Subcutaneous adipose tissue (tissue), 4 donors: ENCODE data around the gene CDCA3. TPM values are rescaled to one million over a fixed set of nuclear protein-coding genes. Genes with fewer than 3 reads are reported as not detected.

ENCODE experiments used
- total RNA-seq, 4 donors: library from RNA; depleted of rRNA; stranded (reverse); fragments of >200 nt; gene quantifications; one replicate each; pipeline ENCODE4 v1.1.0, GENCODE V29; 2016
- TF ChIP-seq, protein P1 (sequence below): fragments of 450-650 bp; IDR thresholded peaks from one replicate; pipeline ENCODE4 v1.5.1; 2016; ENCODE audit warnings: low read depth, mild to moderate bottlenecking, control low read depth, antibody characterized with exemption, moderate library complexity

The CDCA3 gene
- total RNA-seq, 4 donors from 2014 or later: 0.38 to 2.6 (median 1.9) TPM; not detected in 1

DNA sequence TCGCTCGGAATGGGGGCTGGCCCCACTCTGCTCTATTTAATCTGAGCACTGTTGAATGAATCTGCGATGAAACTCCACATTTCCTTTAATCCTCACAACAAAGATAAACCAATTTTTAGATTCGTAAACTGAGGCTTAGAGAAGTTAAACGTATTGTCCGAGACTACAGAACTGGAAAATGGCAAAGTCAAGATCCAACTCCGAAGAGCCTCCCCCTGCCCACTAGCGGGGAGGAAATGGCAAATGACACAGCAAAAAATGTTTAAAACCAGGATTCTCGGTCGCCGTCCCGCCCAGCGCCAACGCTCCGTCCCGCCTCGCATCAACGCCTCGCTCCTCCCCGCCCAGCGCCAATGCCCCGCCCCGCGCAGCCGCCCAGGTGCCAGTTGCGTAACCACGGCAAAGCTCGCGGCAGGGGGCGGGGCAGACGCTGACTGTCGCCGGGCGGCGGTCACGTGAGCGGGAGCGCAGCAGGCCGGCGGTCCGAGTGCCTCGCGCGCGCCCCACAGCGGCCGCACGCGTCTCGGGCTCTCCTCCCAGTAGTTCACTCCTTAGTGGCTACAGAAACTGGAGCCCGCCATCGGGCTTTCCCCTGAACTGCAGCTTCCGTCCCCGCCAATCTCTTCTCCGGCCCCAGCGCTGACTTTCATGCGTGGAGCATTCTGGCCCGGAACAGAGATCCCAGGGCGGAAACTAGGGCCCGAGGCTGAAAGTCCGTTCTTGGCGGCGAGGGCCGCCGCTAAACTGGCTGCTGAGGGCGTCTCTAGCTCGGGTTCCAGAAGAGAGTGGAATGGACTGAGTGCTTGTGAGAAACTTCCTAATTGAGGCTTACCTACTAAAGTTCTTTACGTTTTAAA is 39.9 kb upstream of the CDCA3 start:
- TF ChIP-seq, protein P1, sequence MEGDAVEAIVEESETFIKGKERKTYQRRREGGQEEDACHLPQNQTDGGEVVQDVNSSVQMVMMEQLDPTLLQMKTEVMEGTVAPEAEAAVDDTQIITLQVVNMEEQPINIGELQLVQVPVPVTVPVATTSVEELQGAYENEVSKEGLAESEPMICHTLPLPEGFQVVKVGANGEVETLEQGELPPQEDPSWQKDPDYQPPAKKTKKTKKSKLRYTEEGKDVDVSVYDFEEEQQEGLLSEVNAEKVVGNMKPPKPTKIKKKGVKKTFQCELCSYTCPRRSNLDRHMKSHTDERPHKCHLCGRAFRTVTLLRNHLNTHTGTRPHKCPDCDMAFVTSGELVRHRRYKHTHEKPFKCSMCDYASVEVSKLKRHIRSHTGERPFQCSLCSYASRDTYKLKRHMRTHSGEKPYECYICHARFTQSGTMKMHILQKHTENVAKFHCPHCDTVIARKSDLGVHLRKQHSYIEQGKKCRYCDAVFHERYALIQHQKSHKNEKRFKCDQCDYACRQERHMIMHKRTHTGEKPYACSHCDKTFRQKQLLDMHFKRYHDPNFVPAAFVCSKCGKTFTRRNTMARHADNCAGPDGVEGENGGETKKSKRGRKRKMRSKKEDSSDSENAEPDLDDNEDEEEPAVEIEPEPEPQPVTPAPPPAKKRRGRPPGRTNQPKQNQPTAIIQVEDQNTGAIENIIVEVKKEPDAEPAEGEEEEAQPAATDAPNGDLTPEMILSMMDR: no peak

DNA sequence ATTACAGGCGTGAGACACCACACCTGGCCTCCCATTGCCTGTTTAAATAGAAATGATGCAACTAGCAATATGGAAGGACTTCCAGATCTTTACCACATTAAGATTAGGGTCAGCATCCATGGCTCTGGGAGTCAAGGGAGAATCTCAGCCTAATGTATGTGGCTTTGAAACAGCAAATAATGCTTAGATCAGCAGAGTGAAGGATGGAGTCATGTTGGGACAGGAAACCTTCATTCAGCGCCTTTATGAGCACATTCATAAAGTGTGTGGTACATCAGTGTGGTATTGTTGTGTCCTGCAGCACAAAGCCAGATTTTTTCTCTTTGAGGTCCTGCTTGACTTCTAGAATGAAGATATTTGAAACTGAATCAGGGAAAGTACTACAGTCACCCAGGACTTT is 37.3 kb upstream of the CDCA3 start:
- TF ChIP-seq, protein P1: no peak

DNA sequence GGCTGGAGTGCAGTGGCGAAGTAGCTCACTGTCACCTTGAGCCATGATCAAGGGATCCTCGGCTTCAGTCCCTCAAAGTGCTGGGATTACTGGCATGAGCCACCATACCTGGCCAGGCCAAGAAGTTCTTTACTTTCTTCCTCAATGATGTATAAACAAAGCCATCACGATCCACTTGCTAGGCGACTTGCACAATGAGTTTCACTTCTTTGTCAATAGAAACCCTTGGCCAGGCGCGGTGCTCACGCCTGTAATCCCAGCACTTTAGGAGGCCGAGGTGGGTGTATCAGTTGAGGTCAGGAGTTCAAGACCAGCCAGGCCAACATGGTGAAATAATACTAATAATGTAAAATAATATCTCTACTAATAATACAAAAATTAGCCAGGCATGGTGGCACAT is 36.4 kb upstream of the CDCA3 start:
- TF ChIP-seq, protein P1: no peak

DNA sequence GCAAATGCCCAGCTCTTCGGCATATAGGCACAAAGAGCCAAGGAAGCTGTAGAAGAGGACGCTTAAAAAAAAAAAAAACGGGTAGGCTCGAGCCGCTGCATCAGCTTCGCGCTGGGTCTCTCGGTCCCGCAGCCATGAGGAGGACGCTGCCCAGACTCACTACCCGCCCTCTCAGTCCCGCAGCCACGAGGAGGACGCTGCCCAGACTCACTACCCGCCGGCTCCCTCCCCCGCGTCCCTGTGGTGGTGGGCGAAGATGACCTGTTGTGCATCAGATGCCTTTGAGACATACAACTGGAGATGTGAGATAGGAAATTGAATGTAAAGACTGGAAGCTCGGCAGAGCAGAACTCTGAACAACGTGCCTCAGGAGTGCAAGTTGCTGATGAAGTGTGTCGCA is 33.5 kb upstream of the CDCA3 start:
- TF ChIP-seq, protein P1: no peak

DNA sequence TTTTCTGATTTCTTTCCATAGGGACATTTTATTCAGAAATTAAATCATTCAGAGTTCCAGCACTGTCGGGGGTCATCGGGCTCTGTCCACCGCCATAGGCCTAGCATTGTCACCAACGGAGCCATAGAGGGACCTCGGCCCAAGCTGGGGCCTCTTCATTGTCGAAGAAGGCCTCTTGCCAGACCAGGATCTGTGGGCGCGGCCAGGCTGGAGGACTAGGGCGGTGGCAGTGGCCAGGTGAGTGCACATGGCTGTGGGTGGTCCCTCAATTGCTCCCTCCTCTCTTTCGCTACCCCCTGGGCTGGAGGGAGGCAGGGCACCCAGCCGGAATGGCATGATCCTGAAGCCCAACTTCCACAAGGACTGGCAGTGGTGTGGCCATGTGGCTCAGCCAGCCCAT is 32.6 kb upstream of the CDCA3 start:
- TF ChIP-seq, protein P1: no peak

DNA sequence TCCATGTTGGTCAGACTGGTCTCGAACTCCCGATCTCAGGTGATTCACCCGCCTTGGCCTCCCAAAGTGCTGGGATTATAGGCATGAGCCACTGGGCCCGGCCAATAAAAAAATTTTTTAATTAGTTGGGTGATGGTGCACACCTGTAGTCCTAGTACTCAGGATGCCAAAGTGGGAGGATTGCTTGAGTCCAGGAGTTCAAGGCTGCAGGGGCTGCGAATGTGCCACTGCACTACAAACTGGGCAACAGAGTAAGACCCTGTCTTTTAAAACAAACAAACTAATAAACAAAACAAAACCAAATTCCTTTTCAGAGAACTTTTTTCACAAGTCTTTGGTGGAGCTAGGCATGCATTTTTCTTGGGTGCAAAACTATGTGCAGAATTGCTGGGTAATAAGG is 32.2 kb upstream of the CDCA3 start:
- TF ChIP-seq, protein P1: no peak

DNA sequence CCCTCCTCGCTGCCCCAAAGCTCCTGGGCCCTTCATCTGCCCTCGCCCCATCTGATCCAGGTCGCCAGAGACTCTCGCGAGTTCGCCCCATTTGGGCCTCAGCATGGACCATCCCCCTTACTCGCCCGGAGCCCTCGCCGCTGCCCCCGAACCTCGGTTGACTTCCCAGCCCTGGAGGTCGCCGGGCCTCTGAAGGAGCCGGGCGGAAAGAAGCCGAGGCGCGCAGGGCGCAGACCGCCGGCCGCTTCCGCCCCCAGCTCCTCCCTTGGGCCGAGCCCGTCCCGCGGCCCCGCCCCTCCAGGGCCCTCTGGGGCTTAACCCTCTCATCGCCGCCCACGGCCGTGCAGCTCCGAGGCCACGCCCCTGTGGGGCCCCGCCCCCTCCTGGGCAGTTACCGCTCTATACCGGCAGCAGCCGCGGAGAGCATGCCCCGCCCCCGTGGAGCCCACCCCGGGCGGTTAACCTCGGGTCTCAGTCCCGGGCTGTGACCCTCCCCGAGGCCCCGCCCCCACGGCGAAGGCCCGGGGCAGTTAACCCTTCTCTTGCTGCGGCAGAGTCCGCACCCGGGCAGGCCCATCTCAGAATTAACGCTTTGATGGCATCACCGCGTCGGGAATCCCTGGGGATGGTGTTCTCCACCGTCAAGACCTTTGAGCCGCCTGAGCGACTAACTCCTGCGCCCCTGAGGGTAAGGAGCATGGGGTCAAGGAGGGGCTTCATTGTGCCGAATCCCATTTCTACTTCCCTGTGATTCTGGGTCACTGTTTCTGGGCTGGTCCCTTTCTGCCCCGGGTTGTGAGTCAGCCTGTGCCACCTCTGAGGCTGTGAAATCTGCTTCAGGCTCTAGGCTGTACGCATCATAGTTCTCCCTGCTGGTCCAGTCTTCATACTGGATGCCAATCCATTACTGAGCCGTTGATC is 22.3 kb upstream of the CDCA3 start, which contains the start of gene SPSB2:
SPSB2 (minus strand) TSS at position 210 of the 921 bp plus-strand sequence. CDS start 402 bp downstream, outside the sequence.
- TF ChIP-seq, protein P1: no peak
